ENCODE measurements around the gene LIMS1. TPM values are rescaled to one million over a fixed set of nuclear protein-coding genes. Genes with fewer than 3 reads are reported as not detected.

LIMS1 gene
- total and polyA plus RNA-seq, 4 experiments from 2014 or later = 126 to 286 (median 186) TPM

DNA sequence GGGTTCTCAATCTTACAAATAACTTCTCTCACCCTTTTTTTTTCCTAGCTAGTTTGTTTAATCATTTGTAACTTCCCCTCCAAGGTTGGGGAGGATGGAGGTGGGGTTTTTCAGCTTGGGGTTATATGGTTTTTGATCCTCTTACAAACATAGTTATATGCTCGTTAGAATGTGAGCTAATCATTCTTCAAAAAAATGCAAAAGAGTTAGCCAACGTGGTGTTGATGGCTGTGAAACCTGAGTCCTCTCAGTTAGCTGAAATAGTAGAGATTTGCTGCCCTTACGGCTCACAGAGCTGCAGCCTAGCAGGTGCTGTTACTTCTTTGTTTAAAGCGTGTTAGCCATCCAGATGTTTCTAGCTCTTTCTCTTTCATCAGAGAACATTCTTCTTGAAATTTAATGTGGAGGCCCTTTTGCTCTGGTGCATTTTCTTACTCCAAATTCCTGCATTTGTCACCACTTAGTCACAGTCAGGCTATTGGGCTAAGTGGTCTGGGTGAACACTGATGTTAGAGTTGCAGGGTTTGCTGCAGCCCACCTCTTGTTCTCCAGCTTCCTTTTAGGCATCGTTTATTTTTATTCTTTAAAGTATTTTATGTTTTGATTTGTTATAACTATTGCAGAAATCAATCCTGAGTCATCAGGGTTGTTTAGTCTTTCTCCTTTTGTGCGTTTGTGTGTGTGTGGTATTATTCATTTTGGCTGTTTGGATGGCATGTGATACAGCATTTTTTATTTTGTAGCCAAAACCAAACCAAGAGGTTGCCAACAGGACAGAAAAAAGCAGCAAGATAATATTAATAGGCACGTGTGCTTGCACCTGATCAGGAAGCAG lies 41.1 kb downstream of the LIMS1 start:
- H3K4me3 Mint-ChIP-seq = no peak overlapping the region
- DNase-seq = no peak
- POLR2A ChIA-PET (ENCODE audit: partially characterized antibody) = no interaction called here

DNA sequence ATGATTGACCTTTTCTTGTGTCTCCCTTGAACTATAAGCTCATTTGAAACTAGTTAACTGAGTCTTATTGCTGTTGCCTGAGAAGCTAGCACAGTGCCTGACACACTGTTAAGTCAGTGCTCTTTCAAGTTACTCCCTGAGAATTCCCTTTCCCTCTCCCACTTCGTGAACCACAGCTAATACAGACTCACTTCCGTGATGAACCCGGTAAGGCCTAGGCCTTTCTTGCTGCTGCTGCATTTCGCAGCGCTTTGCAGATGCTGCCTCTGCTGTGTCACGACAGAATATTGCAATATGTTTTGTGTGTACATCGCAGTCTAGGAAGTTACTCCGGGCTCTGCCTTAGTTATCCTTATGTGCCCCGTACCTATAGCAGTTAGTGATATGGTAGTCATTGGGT lies 42.8 kb downstream of the LIMS1 start:
- no peak overlapping the region for H3K27ac Mint-ChIP-seq
- DNase-seq = no peak
- POLR2A ChIA-PET (ENCODE audit: partially characterized antibody) = no interaction called here
- H3K4me1 ChIP-seq (ENCODE audit: insufficient read depth, low read length) = peaks cover 13% of the 10 kb centered on the region
- no peaks in the 10 kb centered on the region for H3K36me3 ChIP-seq (ENCODE audit: insufficient read depth, low read length)
- intact Hi-C loops (cut with micrococcal nuclease) = no loop called here
- no peaks in the 10 kb centered on the region for H3K27me3 ChIP-seq (ENCODE audit: insufficient read depth, low read length)
- no peaks in the 10 kb centered on the region for H3K9me3 Mint-ChIP-seq
- CTCF ChIA-PET (ENCODE audit: partially characterized antibody) = no interaction called here
- H3K27ac ChIP-seq (ENCODE audit: low read depth, low read length) = no peak overlapping the region
- H3K4me1 Mint-ChIP-seq = peaks cover 14 to 19% (median 16%) of the 10 kb centered on the region in 4 donors
- H3K9me3 ChIP-seq (ENCODE audit: control insufficient read depth in 1 of 2, low read length in 2 of 2) = no peaks in the 10 kb centered on the region
- no peaks in the 10 kb centered on the region for H3K27me3 Mint-ChIP-seq
- H3K4me3 ChIP-seq (ENCODE audit: low read length in 2 of 2) = no peak overlapping the region
- H3K4me3 Mint-ChIP-seq = no peak overlapping the region
- no peaks in the 10 kb centered on the region for H3K36me3 Mint-ChIP-seq

More for the DNA sequence above, 41.1 kb downstream of the LIMS1 start:
- Mint-ChIP-seq H3K27ac (peak overlapping the region in 2 of 7 donors; percentile 1 to 18), H3K9me3 (no peaks in the 10 kb centered on the region), H3K27me3 (no peaks in the 10 kb centered on the region), H3K4me1 (peaks cover 8 to 16% (median 9%) of the 10 kb centered on the region in 4 donors), H3K36me3 (no peaks in the 10 kb centered on the region)
- CTCF ChIA-PET (ENCODE audit: partially characterized antibody) = interaction anchor here (0.8 to 2.1 kb wide), 3 partner anchors 9 to 61 kb away, joined by 3 to 13 read pairs (median 5); no protein-coding TSS in a partner anchor
- H3K4me1 ChIP-seq (ENCODE audit: insufficient read depth, low read length) = peaks cover 3% of the 10 kb centered on the region
- intact Hi-C loops (cut with micrococcal nuclease) = no loop called here
- H3K4me3 ChIP-seq (ENCODE audit: low read length in 2 of 2) = no peak overlapping the region
- no peaks in the 10 kb centered on the region for H3K36me3 ChIP-seq (ENCODE audit: insufficient read depth, low read length)
- H3K27ac ChIP-seq (ENCODE audit: low read depth, low read length) = no peak overlapping the region
- H3K27me3 ChIP-seq (ENCODE audit: insufficient read depth, low read length) = no peaks in the 10 kb centered on the region
- no peaks in the 10 kb centered on the region for H3K9me3 ChIP-seq (ENCODE audit: control insufficient read depth in 1 of 2, low read length in 2 of 2)

GRCh38 chr2:108579623-108580022 lies 45.4 kb downstream of the LIMS1 start:
- H3K27ac Mint-ChIP-seq = peak overlapping the region in 1 of 7 donors; percentile 82
- H3K4me1 Mint-ChIP-seq = peaks cover 13 to 29% (median 19%) of the 10 kb centered on the region in 4 donors
- POLR2A ChIA-PET (ENCODE audit: partially characterized antibody) = no interaction called here
- Histone ChIP-seq H3K36me3 (ENCODE audit: insufficient read depth, low read length) (no peaks in the 10 kb centered on the region), H3K27ac (ENCODE audit: low read depth, low read length) (no peak overlapping the region), H3K9me3 (ENCODE audit: control insufficient read depth in 1 of 2, low read length in 2 of 2) (no peaks in the 10 kb centered on the region), H3K4me3 (ENCODE audit: low read length in 2 of 2) (no peak overlapping the region), H3K4me1 (ENCODE audit: insufficient read depth, low read length) (peaks cover 16% of the 10 kb centered on the region), H3K27me3 (ENCODE audit: insufficient read depth, low read length) (no peaks in the 10 kb centered on the region)
- H3K27me3 Mint-ChIP-seq = no peaks in the 10 kb centered on the region
- H3K36me3 Mint-ChIP-seq = no peaks in the 10 kb centered on the region
- DNase-seq = no peak
- H3K4me3 Mint-ChIP-seq = no peak overlapping the region
- no peaks in the 10 kb centered on the region for H3K9me3 Mint-ChIP-seq
- intact Hi-C loops (cut with micrococcal nuclease) = loop anchor here (10.0 kb wide), 2 partner anchors 45 to 95 kb away; partner anchors contain the start of gene LIMS1
- CTCF ChIA-PET (ENCODE audit: partially characterized antibody) = no interaction called here

- Histone ChIP-seq H3K27ac (ENCODE audit: low read depth, low read length) (no peak overlapping the region), H3K36me3 (ENCODE audit: insufficient read depth, low read length) (no peaks in the 10 kb centered on the region), H3K27me3 (ENCODE audit: insufficient read depth, low read length) (no peaks in the 10 kb centered on the region), H3K9me3 (ENCODE audit: control insufficient read depth in 1 of 2, low read length in 2 of 2) (no peaks in the 10 kb centered on the region), H3K4me1 (ENCODE audit: insufficient read depth, low read length) (peaks cover 16% of the 10 kb centered on the region), H3K4me3 (ENCODE audit: low read length in 2 of 2) (no peak overlapping the region)
- no peaks in the 10 kb centered on the region for H3K36me3 Mint-ChIP-seq
- no peaks in the 10 kb centered on the region for H3K27me3 Mint-ChIP-seq
- no peak for DNase-seq
- ChIA-PET POLR2A (ENCODE audit: partially characterized antibody) (no interaction called here), CTCF (ENCODE audit: partially characterized antibody) (no interaction called here)
- no peaks in the 10 kb centered on the region for H3K9me3 Mint-ChIP-seq
- intact Hi-C loops (cut with micrococcal nuclease) = loop anchor here (10.0 kb wide), 2 partner anchors 45 to 95 kb away; partner anchors contain the start of gene LIMS1
- peaks cover 13 to 26% (median 17%) of the 10 kb centered on the region in 4 donors for H3K4me1 Mint-ChIP-seq
- H3K27ac Mint-ChIP-seq = peak overlapping the region in 4 of 7 donors; percentile 32 to 60 (median 38)
- no peak overlapping the region for H3K4me3 Mint-ChIP-seq
These were observed 45.8 kb downstream of the LIMS1 start for GRCh38 chr2:108580050-108580449.

DNA sequence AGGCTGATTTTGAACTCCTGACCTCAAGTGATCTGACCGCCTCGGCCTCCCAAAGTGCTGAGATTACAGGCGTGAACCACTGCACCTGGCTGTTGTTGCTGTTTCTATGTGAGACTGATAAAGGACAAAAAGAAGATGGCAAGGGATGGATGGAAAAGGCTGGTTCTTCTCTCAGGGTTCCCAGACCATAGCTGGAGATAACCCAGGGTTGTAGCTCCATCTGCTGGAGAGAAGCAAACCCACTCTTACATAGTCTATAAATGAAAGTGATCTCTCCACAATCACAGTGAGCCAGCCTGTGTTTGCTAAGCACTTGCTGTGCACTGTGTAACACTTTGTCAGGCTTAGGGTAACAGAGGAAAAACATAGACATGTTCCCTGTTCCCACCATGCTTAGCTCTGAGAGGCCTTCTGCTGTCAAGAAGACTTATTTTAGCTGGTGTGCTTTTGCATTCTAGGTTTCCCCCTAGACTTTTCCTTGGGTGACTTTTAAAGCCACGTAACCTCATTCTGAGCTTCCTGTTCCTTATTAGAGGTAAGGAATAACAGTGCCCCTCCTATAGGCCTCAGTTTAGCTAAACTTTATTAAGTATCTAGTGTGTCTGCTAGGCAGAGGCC lies 49.7 kb downstream of the LIMS1 start:
- peaks cover 16% of the 10 kb centered on the region for H3K4me1 ChIP-seq (ENCODE audit: insufficient read depth, low read length)

GRCh38 chr2:108585436-108585835 lies 51.2 kb downstream of the LIMS1 start:
- Histone ChIP-seq H3K27ac (ENCODE audit: low read depth, low read length) (no peak overlapping the region), H3K9me3 (ENCODE audit: control insufficient read depth in 1 of 2, low read length in 2 of 2) (no peaks in the 10 kb centered on the region), H3K27me3 (ENCODE audit: insufficient read depth, low read length) (no peaks in the 10 kb centered on the region), H3K4me3 (ENCODE audit: low read length in 2 of 2) (no peak overlapping the region), H3K4me1 (ENCODE audit: insufficient read depth, low read length) (peaks cover 12% of the 10 kb centered on the region), H3K36me3 (ENCODE audit: insufficient read depth, low read length) (no peaks in the 10 kb centered on the region)
- ChIA-PET CTCF (ENCODE audit: partially characterized antibody) (interaction anchor here (1.5 to 2.3 kb wide), 3 partner anchors 14 to 235 kb away, joined by 5 to 17 read pairs (median 10); no protein-coding TSS in a partner anchor), POLR2A (ENCODE audit: partially characterized antibody) (no interaction called here)
- H3K4me1 Mint-ChIP-seq = peaks cover 12 to 35% (median 19%) of the 10 kb centered on the region in 4 donors
- no peaks in the 10 kb centered on the region for H3K9me3 Mint-ChIP-seq
- H3K27me3 Mint-ChIP-seq = no peaks in the 10 kb centered on the region
- peak overlapping the region in 1 of 7 donors; percentile 78 for H3K27ac Mint-ChIP-seq
- no peaks in the 10 kb centered on the region for H3K36me3 Mint-ChIP-seq
- DNase-seq = no peak
- intact Hi-C loops (cut with micrococcal nuclease) = loop anchor here (10.0 kb wide), 2 partner anchors 51 to 101 kb away; partner anchors contain the start of gene LIMS1
- no peak overlapping the region for H3K4me3 Mint-ChIP-seq

More for the DNA sequence above, 49.7 kb downstream of the LIMS1 start:
- Histone ChIP-seq H3K27me3 (ENCODE audit: insufficient read depth, low read length) (no peaks in the 10 kb centered on the region), H3K9me3 (ENCODE audit: control insufficient read depth in 1 of 2, low read length in 2 of 2) (no peaks in the 10 kb centered on the region), H3K27ac (ENCODE audit: low read depth, low read length) (no peak overlapping the region), H3K36me3 (ENCODE audit: insufficient read depth, low read length) (no peaks in the 10 kb centered on the region), H3K4me3 (ENCODE audit: low read length in 2 of 2) (no peak overlapping the region)
- ChIA-PET POLR2A (ENCODE audit: partially characterized antibody) (no interaction called here), CTCF (ENCODE audit: partially characterized antibody) (interaction anchor here (0.7 to 2.6 kb wide), 24 partner anchors 9 to 1992 kb away, joined by 3 to 17 read pairs (median 4); no protein-coding TSS in a partner anchor)
- intact Hi-C loops (cut with micrococcal nuclease) = loop anchor here (1.0 to 10.0 kb wide), 3 partner anchors 49 to 167 kb away; partner anchors contain the start of gene LIMS1
- peak; percentile 52 to 59 (median 55) for DNase-seq
- Mint-ChIP-seq H3K27ac (peak overlapping the region in 2 of 7 donors; percentile 30 to 52), H3K4me1 (peaks cover 16 to 31% (median 17%) of the 10 kb centered on the region in 4 donors), H3K9me3 (no peaks in the 10 kb centered on the region), H3K36me3 (no peaks in the 10 kb centered on the region), H3K4me3 (no peak overlapping the region), H3K27me3 (no peaks in the 10 kb centered on the region)

DNA sequence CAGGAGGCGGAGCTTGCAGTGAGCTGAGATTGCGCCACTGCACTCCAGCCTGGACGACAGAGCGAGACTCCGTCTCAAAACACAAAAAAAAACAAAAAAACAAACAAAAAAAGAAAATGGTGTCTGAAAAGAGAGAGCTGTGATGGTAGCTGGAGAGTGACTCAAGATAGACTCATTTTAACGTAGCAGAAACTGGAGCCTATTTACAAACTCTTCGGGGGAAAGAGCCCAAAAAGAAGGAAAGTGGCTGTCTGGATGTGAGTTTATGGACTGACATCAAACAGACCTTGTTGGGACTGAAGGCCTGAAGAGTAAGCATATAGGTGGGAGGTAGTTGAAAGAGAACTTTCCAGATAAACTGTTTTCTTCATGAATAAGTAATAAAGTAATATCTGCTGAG lies 51.8 kb downstream of the LIMS1 start:
- no peaks in the 10 kb centered on the region for H3K27me3 ChIP-seq (ENCODE audit: insufficient read depth, low read length)
- H3K4me1 Mint-ChIP-seq = peaks cover 9 to 28% (median 16%) of the 10 kb centered on the region in 4 donors
- CTCF ChIA-PET (ENCODE audit: partially characterized antibody) = interaction anchor here (1.0 to 2.2 kb wide), 5 partner anchors 8 to 192 kb away, joined by 3 to 8 read pairs (median 3); no protein-coding TSS in a partner anchor
- no peak overlapping the region for H3K27ac ChIP-seq (ENCODE audit: low read depth, low read length)
- no peaks in the 10 kb centered on the region for H3K9me3 ChIP-seq (ENCODE audit: control insufficient read depth in 1 of 2, low read length in 2 of 2)
- H3K36me3 ChIP-seq (ENCODE audit: insufficient read depth, low read length) = no peaks in the 10 kb centered on the region
- no peaks in the 10 kb centered on the region for H3K36me3 Mint-ChIP-seq
- POLR2A ChIA-PET (ENCODE audit: partially characterized antibody) = no interaction called here
- intact Hi-C loops (cut with micrococcal nuclease) = loop anchor here (10.0 kb wide), 2 partner anchors 51 to 101 kb away; partner anchors contain the start of gene LIMS1
- no peak overlapping the region for H3K4me3 Mint-ChIP-seq
- H3K9me3 Mint-ChIP-seq = no peaks in the 10 kb centered on the region
- H3K4me3 ChIP-seq (ENCODE audit: low read length in 2 of 2) = no peak overlapping the region
- peaks cover 5% of the 10 kb centered on the region for H3K4me1 ChIP-seq (ENCODE audit: insufficient read depth, low read length)
- DNase-seq = no peak
- no peaks in the 10 kb centered on the region for H3K27me3 Mint-ChIP-seq
- H3K27ac Mint-ChIP-seq = no peak overlapping the region

Measured in CD4-positive, alpha-beta memory T cell (primary cell).